HepG2 (cell line): Measurements from ENCODE around the gene PRPSAP1. TPM values are rescaled to one million over a fixed set of nuclear protein-coding genes. Genes with fewer than 3 reads are reported as not detected.

ENCODE experiments used
- CC2D1A ChIP-seq: sonication (generic); formaldehyde crosslinking; IDR thresholded peaks from 2 replicates; pipeline ENCODE4 v1.8.1; 2023; ENCODE audit warnings: mild to moderate bottlenecking, missing genetic modification reagents
- ELF1 ChIP-seq: sonication (generic); formaldehyde crosslinking; IDR thresholded peaks from 2 replicates; pipeline ENCODE4 v1.4.0; 2020; ENCODE audit warnings: missing genetic modification reagents
- HNRNPLL ChIP-seq: fragments of 200-400 bp; formaldehyde crosslinking; IDR thresholded peaks from 2 replicates; pipeline ENCODE4 v1.6.1; 2017; ENCODE audit warnings: mild to moderate bottlenecking, low read depth, low read length; ENCODE audit not compliant: poor library complexity, severe bottlenecking
- HOXD1 ChIP-seq: sonication (generic); formaldehyde crosslinking; IDR thresholded peaks from 2 replicates; pipeline ENCODE4 v1.5.0; 2020; ENCODE audit warnings: missing genetic modification reagents
- LCORL ChIP-seq, 2 experiments: fragments of 450-650 bp in 1 of 2; sonication (generic) in 1 of 2; formaldehyde crosslinking in 1 of 2; IDR thresholded peaks; 2 replicates each; pipeline versions ENCODE4 v1.5.0 to v1.6.1; 2017 to 2020; ENCODE audit warnings: antibody characterized with exemption in 1 of 2, missing genetic modification reagents in 1 of 2
- MYNN ChIP-seq: sonication (generic); formaldehyde crosslinking; IDR thresholded peaks from 2 replicates; pipeline ENCODE4 v1.4.0; 2020; ENCODE audit warnings: mild to moderate bottlenecking, low read depth, missing genetic modification reagents
- NONO ChIP-seq, 2 experiments: fragments of 450-650 bp in 1 of 2; sonication (generic) in 1 of 2; formaldehyde crosslinking in 1 of 2; IDR thresholded peaks in 1 of 2; conservative IDR thresholded peaks in 1 of 2; 2 replicates each; pipeline versions ENCODE4 v1.6.1 to v1.8.0; 2017 to 2022; ENCODE audit warnings: mild to moderate bottlenecking in 1 of 2, missing genetic modification reagents in 1 of 2, moderate library complexity in 1 of 2
- PCBP1 ChIP-seq: fragments of 200-400 bp; formaldehyde crosslinking; IDR thresholded peaks from 2 replicates; pipeline ENCODE4 v1.6.1; 2017; ENCODE audit warnings: mild to moderate bottlenecking, low read depth, low read length, borderline replicate concordance
- RFX5 ChIP-seq: IDR thresholded peaks from 2 replicates; pipeline ENCODE4 v1.6.1; 2011; ENCODE audit warnings: low read depth, low read length, improper control_type of control experiment
- RORA ChIP-seq: sonication (generic); formaldehyde crosslinking; IDR thresholded peaks from 2 replicates; pipeline ENCODE4 v1.5.0; 2020; ENCODE audit warnings: mild to moderate bottlenecking, missing genetic modification reagents, moderate library complexity
- YEATS4 ChIP-seq: sonication (generic); formaldehyde crosslinking; IDR thresholded peaks from 2 replicates; pipeline ENCODE4 v1.4.0; 2020; ENCODE audit warnings: missing genetic modification reagents, borderline replicate concordance
- ZBTB20 ChIP-seq: sonication (generic); formaldehyde crosslinking; IDR thresholded peaks from 2 replicates; pipeline ENCODE4 v1.8.1; 2023; ENCODE audit warnings: missing genetic modification reagents, low read depth, mild to moderate bottlenecking, borderline replicate concordance
- ZNF3 ChIP-seq: IDR thresholded peaks from 2 replicates; pipeline ENCODE4 v1.7.0; 2017; ENCODE audit warnings: inconsistent platforms
- ZNF691 ChIP-seq: sonication (generic); formaldehyde crosslinking; IDR thresholded peaks from 2 replicates; pipeline ENCODE4 v1.4.0; 2020; ENCODE audit warnings: missing genetic modification reagents, low read depth, mild to moderate bottlenecking, borderline replicate concordance
- ZSCAN20 ChIP-seq: sonication (generic); formaldehyde crosslinking; IDR thresholded peaks from 2 replicates; pipeline ENCODE4 v1.4.0; 2020; ENCODE audit warnings: missing genetic modification reagents, mild to moderate bottlenecking, borderline replicate concordance
- polyA plus RNA-seq, 8 experiments: library from polyadenylated mRNA; depleted of rRNA in 3 of 8; stranded (reverse) in 7 of 8; unstranded in 1 of 8; fragments of >200 nt; fragmentation: Illumina TruSeq in 4 of 8; extraction: Trizol in 4 of 8; gene quantifications; 2 replicates each; pipeline versions ENCODE4 v1.2.1 to v1.2.3, GENCODE V29; 2011 to 2016; ENCODE audit warnings: low read depth in 4 of 8, missing spikeins in 1 of 8, mixed read lengths in 1 of 8; ENCODE audit not compliant: insufficient read depth in 1 of 8
- total RNA-seq, 5 experiments: library from RNA; depleted of rRNA; stranded (reverse); fragments of >200 nt; fragmentation: Illumina TruSeq; extraction: Trizol; gene quantifications; 2 replicates each; pipeline ENCODE4 v1.2.3, GENCODE V29; 2016; ENCODE audit warnings: low read depth in 1 of 5
- TF ChIP-seq, protein P1 (sequence below): sonication (generic); formaldehyde crosslinking; IDR thresholded peaks from 2 replicates; pipeline ENCODE4 v1.4.0; 2020; ENCODE audit warnings: low read depth, mild to moderate bottlenecking, missing genetic modification reagents
- TF ChIP-seq, protein P2 (sequence below): sonication (generic); formaldehyde crosslinking; IDR thresholded peaks from 2 replicates; pipeline ENCODE4 v1.5.1; 2020; ENCODE audit warnings: mild to moderate bottlenecking, missing genetic modification reagents, moderate library complexity
- TF ChIP-seq, protein P3 (sequence below): sonication (generic); formaldehyde crosslinking; IDR thresholded peaks from 2 replicates; pipeline ENCODE4 v1.9.0; 2021; ENCODE audit warnings: missing genetic modification reagents, borderline replicate concordance

PRPSAP1 gene
- total and polyA plus RNA-seq, 2 of the 13 experiments (the other 11 are each of a cell fraction or from before 2014, with no cell fraction given) = 91.1 to 314 TPM

GRCh38 chr17:76383546-76384221 is 30.0 kb upstream of the PRPSAP1 start (continued):
- TF ChIP-seq, protein P1, sequence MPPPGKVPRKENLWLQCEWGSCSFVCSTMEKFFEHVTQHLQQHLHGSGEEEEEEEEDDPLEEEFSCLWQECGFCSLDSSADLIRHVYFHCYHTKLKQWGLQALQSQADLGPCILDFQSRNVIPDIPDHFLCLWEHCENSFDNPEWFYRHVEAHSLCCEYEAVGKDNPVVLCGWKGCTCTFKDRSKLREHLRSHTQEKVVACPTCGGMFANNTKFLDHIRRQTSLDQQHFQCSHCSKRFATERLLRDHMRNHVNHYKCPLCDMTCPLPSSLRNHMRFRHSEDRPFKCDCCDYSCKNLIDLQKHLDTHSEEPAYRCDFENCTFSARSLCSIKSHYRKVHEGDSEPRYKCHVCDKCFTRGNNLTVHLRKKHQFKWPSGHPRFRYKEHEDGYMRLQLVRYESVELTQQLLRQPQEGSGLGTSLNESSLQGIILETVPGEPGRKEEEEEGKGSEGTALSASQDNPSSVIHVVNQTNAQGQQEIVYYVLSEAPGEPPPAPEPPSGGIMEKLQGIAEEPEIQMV (CRISPR knock-in tag) = no peak
- TF ChIP-seq RORA (CRISPR knock-in tag) (no peak), HOXD1 (no peak; the same call in 1 of the 2 replicates), YEATS4 (CRISPR knock-in tag) (no peak), ZNF691 (CRISPR knock-in tag) (no peak), ZNF3 (CRISPR knock-in tag) (no peak), MYNN (CRISPR knock-in tag) (no peak; the same call in 1 of the 2 replicates), LCORL (IDR thresholded peaks at IDR 0.05) (no peak), LCORL (CRISPR knock-in tag; IDR thresholded peaks at IDR 0.05) (no peak; the same call in 1 of the 2 replicates), CC2D1A (CRISPR knock-in tag) (peak; percentile 98; the same call in 1 of the 2 replicates), ZSCAN20 (no peak), ELF1 (no peak), ZBTB20 (CRISPR knock-in tag) (peak; percentile 9; the same call in 1 of the 2 replicates), HNRNPLL (no peak), NONO (IDR thresholded peaks at IDR 0.05) (no peak), NONO (CRISPR knock-in tag; conservative IDR thresholded peaks at IDR 0.05) (peak; percentile 82), RFX5 (no peak), PCBP1 (peak; percentile 70; the same call in 1 of the 2 replicates)
- TF ChIP-seq, protein P2, sequence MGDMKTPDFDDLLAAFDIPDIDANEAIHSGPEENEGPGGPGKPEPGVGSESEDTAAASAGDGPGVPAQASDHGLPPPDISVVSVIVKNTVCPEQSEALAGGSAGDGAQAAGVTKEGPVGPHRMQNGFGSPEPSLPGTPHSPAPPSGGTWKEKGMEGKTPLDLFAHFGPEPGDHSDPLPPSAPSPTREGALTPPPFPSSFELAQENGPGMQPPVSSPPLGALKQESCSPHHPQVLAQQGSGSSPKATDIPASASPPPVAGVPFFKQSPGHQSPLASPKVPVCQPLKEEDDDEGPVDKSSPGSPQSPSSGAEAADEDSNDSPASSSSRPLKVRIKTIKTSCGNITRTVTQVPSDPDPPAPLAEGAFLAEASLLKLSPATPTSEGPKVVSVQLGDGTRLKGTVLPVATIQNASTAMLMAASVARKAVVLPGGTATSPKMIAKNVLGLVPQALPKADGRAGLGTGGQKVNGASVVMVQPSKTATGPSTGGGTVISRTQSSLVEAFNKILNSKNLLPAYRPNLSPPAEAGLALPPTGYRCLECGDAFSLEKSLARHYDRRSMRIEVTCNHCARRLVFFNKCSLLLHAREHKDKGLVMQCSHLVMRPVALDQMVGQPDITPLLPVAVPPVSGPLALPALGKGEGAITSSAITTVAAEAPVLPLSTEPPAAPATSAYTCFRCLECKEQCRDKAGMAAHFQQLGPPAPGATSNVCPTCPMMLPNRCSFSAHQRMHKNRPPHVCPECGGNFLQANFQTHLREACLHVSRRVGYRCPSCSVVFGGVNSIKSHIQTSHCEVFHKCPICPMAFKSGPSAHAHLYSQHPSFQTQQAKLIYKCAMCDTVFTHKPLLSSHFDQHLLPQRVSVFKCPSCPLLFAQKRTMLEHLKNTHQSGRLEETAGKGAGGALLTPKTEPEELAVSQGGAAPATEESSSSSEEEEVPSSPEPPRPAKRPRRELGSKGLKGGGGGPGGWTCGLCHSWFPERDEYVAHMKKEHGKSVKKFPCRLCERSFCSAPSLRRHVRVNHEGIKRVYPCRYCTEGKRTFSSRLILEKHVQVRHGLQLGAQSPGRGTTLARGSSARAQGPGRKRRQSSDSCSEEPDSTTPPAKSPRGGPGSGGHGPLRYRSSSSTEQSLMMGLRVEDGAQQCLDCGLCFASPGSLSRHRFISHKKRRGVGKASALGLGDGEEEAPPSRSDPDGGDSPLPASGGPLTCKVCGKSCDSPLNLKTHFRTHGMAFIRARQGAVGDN (CRISPR knock-in tag) = peak; percentile 7; the same call in 1 of the 2 replicates
- TF ChIP-seq, protein P3, sequence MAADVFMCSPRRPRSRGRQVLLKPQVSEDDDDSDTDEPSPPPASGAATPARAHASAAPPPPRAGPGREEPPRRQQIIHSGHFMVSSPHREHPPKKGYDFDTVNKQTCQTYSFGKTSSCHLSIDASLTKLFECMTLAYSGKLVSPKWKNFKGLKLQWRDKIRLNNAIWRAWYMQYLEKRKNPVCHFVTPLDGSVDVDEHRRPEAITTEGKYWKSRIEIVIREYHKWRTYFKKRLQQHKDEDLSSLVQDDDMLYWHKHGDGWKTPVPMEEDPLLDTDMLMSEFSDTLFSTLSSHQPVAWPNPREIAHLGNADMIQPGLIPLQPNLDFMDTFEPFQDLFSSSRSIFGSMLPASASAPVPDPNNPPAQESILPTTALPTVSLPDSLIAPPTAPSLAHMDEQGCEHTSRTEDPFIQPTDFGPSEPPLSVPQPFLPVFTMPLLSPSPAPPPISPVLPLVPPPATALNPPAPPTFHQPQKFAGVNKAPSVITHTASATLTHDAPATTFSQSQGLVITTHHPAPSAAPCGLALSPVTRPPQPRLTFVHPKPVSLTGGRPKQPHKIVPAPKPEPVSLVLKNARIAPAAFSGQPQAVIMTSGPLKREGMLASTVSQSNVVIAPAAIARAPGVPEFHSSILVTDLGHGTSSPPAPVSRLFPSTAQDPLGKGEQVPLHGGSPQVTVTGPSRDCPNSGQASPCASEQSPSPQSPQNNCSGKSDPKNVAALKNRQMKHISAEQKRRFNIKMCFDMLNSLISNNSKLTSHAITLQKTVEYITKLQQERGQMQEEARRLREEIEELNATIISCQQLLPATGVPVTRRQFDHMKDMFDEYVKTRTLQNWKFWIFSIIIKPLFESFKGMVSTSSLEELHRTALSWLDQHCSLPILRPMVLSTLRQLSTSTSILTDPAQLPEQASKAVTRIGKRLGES (CRISPR knock-in tag) = no peak
